Endothelial cell of umbilical vein (primary cell): ENCODE results near the gene PRCC. TPM values are rescaled to one million over a fixed set of nuclear protein-coding genes. Genes with fewer than 3 reads are reported as not detected.
A peak's percentile ranks its signal among the peaks of the same experiment; 100 is the strongest.

Experiments used
- BruUV-seq: library from RNA; stranded (reverse); fragments of 400-500 nt; replicated peaks from 2 replicates; lab custom pipeline; 2021; lab: Mats Ljungman, UMichigan
- CTCF ChIA-PET: fragments of 300-600, 350-600 bp; sonication (Branson Sonifier 250); formaldehyde crosslinking; loops from one replicate; lab custom pipeline; 2021; ENCODE audit warnings: antibody characterized with exemption, inconsistent platforms; lab: Charles Lee
- POLR2A ChIA-PET: fragments of 300-600, 350-600 bp; sonication (Branson Sonifier 250); formaldehyde crosslinking; loops from one replicate; lab custom pipeline; 2021; ENCODE audit warnings: antibody characterized with exemption, inconsistent platforms; lab: Charles Lee
- DNase-seq: peaks from one replicate; pipeline ENCODE4 v3.0.0-alpha.2; 2011; ENCODE audit warnings: low read depth, low spot score
- FAIRE-seq: peaks from 2 replicates; lab custom pipeline; 2011; peaks lifted over from hg19 to GRCh38; lab: Jason Lieb, UNC
- H2AFZ ChIP-seq: 2 replicates; pipeline ENCODE4 v1.6.0; 2012; ENCODE audit warnings: low read depth, low read length, control low read depth, inconsistent platforms
- H3K27ac ChIP-seq: 2 replicates; pipeline ENCODE4 v1.5.1; 2011; ENCODE audit warnings: low read depth, mild to moderate bottlenecking, control low read depth, low read length, moderate library complexity; ENCODE audit not compliant: insufficient read depth
- H3K27me3 ChIP-seq, 2 experiments: 2 replicates each; pipeline versions ENCODE4 v1.6.0 to v1.6.1; 2011; ENCODE audit warnings: low read length in 2 of 2, mixed read lengths in 1 of 2; ENCODE audit not compliant: control insufficient read depth in 2 of 2, insufficient read depth in 2 of 2
- H3K36me3 ChIP-seq, 2 experiments: 2 replicates in 1 of 2; 3 replicates in 1 of 2; pipeline ENCODE4 v1.5.1; 2011; ENCODE audit warnings: low read length in 2 of 2, mild to moderate bottlenecking in 1 of 2, moderate library complexity in 1 of 2; ENCODE audit not compliant: control insufficient read depth in 2 of 2, insufficient read depth in 2 of 2; ENCODE audit errors: extremely low read depth in 1 of 2
- H3K4me1 ChIP-seq: 3 replicates; pipeline ENCODE4 v1.5.1; 2011; ENCODE audit warnings: mild to moderate bottlenecking, low read length; ENCODE audit not compliant: control insufficient read depth, insufficient read depth; ENCODE audit errors: extremely low read depth
- H3K4me2 ChIP-seq: 2 replicates; pipeline ENCODE4 v1.6.1; 2011; ENCODE audit warnings: low read length, control low read depth, mixed read lengths; ENCODE audit not compliant: insufficient read depth
- H3K4me3 ChIP-seq, 3 experiments: fragments of 200-600 bp in 1 of 3; sonication (generic), shearing (Covaris generic) in 1 of 3; replicated peaks in 1 of 3; 2 replicates each; pipeline ENCODE4 v1.5.1; 2011 to 2016; ENCODE audit warnings: control low read depth in 3 of 3, low read length in 3 of 3, mild to moderate bottlenecking in 2 of 3, inconsistent platforms in 1 of 3, low read depth in 1 of 3, moderate library complexity in 1 of 3; ENCODE audit not compliant: insufficient read depth in 1 of 3
- H3K79me2 ChIP-seq: 2 replicates; pipeline ENCODE4 v1.6.0; 2012; ENCODE audit warnings: low read length, inconsistent platforms; ENCODE audit not compliant: control insufficient read depth, insufficient read depth
- H3K9ac ChIP-seq: replicated peaks from 2 replicates; pipeline ENCODE3; 2011; ENCODE audit warnings: low read length, control low read depth; ENCODE audit not compliant: insufficient read depth; ENCODE audit errors: extremely low read depth
- H3K9me1 ChIP-seq: replicated peaks from 3 replicates; pipeline ENCODE4 v1.6.0; 2011; ENCODE audit warnings: mild to moderate bottlenecking, low read length; ENCODE audit not compliant: control insufficient read depth, insufficient read depth; ENCODE audit errors: extremely low read depth
- H3K9me3 ChIP-seq: replicated peaks from 2 replicates; pipeline ENCODE4 v1.5.1; 2012; ENCODE audit warnings: low read length, inconsistent platforms; ENCODE audit not compliant: control insufficient read depth, insufficient read depth
- H4K20me1 ChIP-seq: replicated peaks from 2 replicates; pipeline ENCODE3; 2011; ENCODE audit warnings: mild to moderate bottlenecking, low read length; ENCODE audit not compliant: control insufficient read depth, insufficient read depth; ENCODE audit errors: extremely low read depth
- CTCF ChIP-seq, 2 donors: IDR thresholded peaks; 1 replicate in 1 of 2; 2 replicates in 1 of 2; pipeline ENCODE4 v1.5.1; 2011; ENCODE audit warnings: low read length in 2 of 2, mild to moderate bottlenecking in 2 of 2, moderate library complexity in 2 of 2, control low read depth in 1 of 2, inconsistent platforms in 1 of 2, low read depth in 1 of 2; ENCODE audit not compliant: insufficient read depth in 1 of 2; ENCODE audit errors: extremely low read depth in 1 of 2
- EZH2 ChIP-seq: IDR thresholded peaks from 2 replicates; pipeline ENCODE4 v1.6.1; 2012; ENCODE audit warnings: borderline replicate concordance, low read depth, mild to moderate bottlenecking, moderate library complexity, low read length, inconsistent platforms; ENCODE audit not compliant: severe bottlenecking
- FOS ChIP-seq: IDR thresholded peaks from 2 replicates; pipeline ENCODE4 v1.6.1; 2011; ENCODE audit warnings: mild to moderate bottlenecking, low read length, moderate library complexity, borderline replicate concordance; ENCODE audit not compliant: insufficient read depth
- GATA2 ChIP-seq: IDR thresholded peaks from 2 replicates; pipeline ENCODE4 v1.7.0; 2011; ENCODE audit warnings: low read depth, mild to moderate bottlenecking, moderate library complexity, mixed read lengths, low read length; ENCODE audit not compliant: insufficient read length, insufficient read depth
- JUN ChIP-seq: IDR thresholded peaks from 2 replicates; pipeline ENCODE4 v1.6.1; 2011; ENCODE audit warnings: borderline replicate concordance, low read depth; ENCODE audit not compliant: insufficient read length, insufficient read depth
- MAX ChIP-seq: IDR thresholded peaks from 2 replicates; pipeline ENCODE4 v1.6.1; 2011; ENCODE audit not compliant: insufficient read depth, insufficient read length
- MYC ChIP-seq: IDR thresholded peaks from one replicate; pipeline ENCODE4 v1.6.1; 2011; ENCODE audit warnings: mild to moderate bottlenecking, low read depth, low read length
- POLR2A ChIP-seq: IDR thresholded peaks from 2 replicates; pipeline ENCODE4 v1.6.1; 2012; ENCODE audit warnings: low read depth, mild to moderate bottlenecking, control low read depth, low read length
- POLR2AphosphoS5 ChIP-seq: IDR thresholded peaks from 2 replicates; pipeline ENCODE4 v1.6.1; 2012; ENCODE audit warnings: low read depth, mild to moderate bottlenecking, control low read depth, low read length, moderate library complexity; ENCODE audit not compliant: insufficient read depth
- dilution Hi-C: fragments of 300-500 bp; cut with MboI; formaldehyde crosslinking; loops from one replicate; pipeline ENCODE4 v1.15.0; 2019; ENCODE audit warnings: low sequenced_read_pairs; ENCODE audit not compliant: extremely low pct_ligation_motif_present
- intact Hi-C: fragments of 100-400 bp; cut with micrococcal nuclease; formaldehyde crosslinking; loops from one replicate; pipeline ENCODE4 v1.10.0; 2022
- polyA plus RNA-seq, 4 experiments: library from polyadenylated mRNA; depleted of rRNA in 3 of 4; stranded (reverse) in 3 of 4; unstranded in 1 of 4; fragments of >200 nt; gene quantifications; 2 replicates each; pipeline versions ENCODE4 v1.2.1 to v1.2.3, GENCODE V29; 2011 to 2012; ENCODE audit warnings: missing spikeins in 1 of 4
- total RNA-seq: library from RNA; stranded (reverse); gene quantifications from 2 replicates; pipeline ENCODE4 v1.2.3, GENCODE V29; 2021

The PRCC gene
- total and polyA plus RNA-seq, 2 donors (not counting 3 experiments of a cell fraction or from before 2014, with no cell fraction given), result 71.5 to 77.4 TPM

- Histone ChIP-seq H3K79me2 (peaks cover 53% of the 10 kb centered on the region), H3K4me3 (peak overlapping the region; percentile 65 to 91 (median 68)), H3K4me2 (peak overlapping the region; percentile 76), H3K27ac (peak overlapping the region; percentile 80), H3K27me3 (no peaks in the 10 kb centered on the region), H3K9me3 (no peaks in the 10 kb centered on the region), H3K9me1 (no peaks in the 10 kb centered on the region), H3K9ac (peak overlapping the region; percentile 93), H3K36me3 (peaks cover 6 to 7% of the 10 kb centered on the region in 2 experiments), H4K20me1 (peaks cover 7% of the 10 kb centered on the region), H2AFZ (no peak overlapping the region), H3K4me1 (peaks cover 18% of the 10 kb centered on the region)
- ChIA-PET CTCF (interaction anchor here (0.7 to 4.2 kb wide), 8 partner anchors 9 to 78 kb away, joined by 3 to 52 read pairs (median 12); partner anchors contain the start of genes HDGF, ISG20L2, METTL25B and MRPL24), POLR2A (interaction anchor here (1.4 to 3.2 kb wide), 3 partner anchors 17 to 40 kb away, joined by 7 to 27 read pairs (median 14); partner anchors contain the start of genes HDGF, ISG20L2, METTL25B and MRPL24)
- no TSS peak for BruUV-seq
- intact Hi-C loops, result loop anchor here (1.0 kb wide), 5 partner anchors 17 to 92 kb away; partner anchors contain the start of genes HDGF, ISG20L2, METTL25B and MRPL24
- dilution Hi-C loops, result no loop called here
- FAIRE-seq (peak; percentile 35), DNase-seq (peak; percentile 42)
- TF ChIP-seq EZH2, result no peak
- TF ChIP-seq POLR2A, result no peak
- TF ChIP-seq JUN, result no peak
- no peak for TF ChIP-seq MYC
These were observed 707 bp downstream of the PRCC start for GRCh38 chr1:156767879-156768604.

- intact Hi-C loops, result no loop called here
- ChIA-PET POLR2A (interaction anchor here (3.2 kb wide), 1 partner anchor 17 kb away, joined by 27 read pairs; the partner anchor contains the start of gene HDGF), CTCF (interaction anchor here (0.7 to 4.2 kb wide), 6 partner anchors 17 to 91 kb away, joined by 3 to 52 read pairs (median 16); partner anchors contain the start of genes HDGF, ISG20L2, METTL25B and MRPL24)
- Histone ChIP-seq H3K4me1 (peaks cover 18% of the 10 kb centered on the region), H3K4me3 (peak overlapping the region; percentile 65 to 91 (median 68)), H3K27me3 (no peaks in the 10 kb centered on the region), H3K9ac (peak overlapping the region; percentile 93), H3K36me3 (peaks cover 7 to 8% of the 10 kb centered on the region in 2 experiments), H3K4me2 (peak overlapping the region; percentile 76), H4K20me1 (peaks cover 7% of the 10 kb centered on the region), H3K27ac (no peak overlapping the region), H3K9me3 (no peaks in the 10 kb centered on the region), H3K9me1 (no peaks in the 10 kb centered on the region), H2AFZ (no peak overlapping the region), H3K79me2 (peaks cover 61% of the 10 kb centered on the region)
- dilution Hi-C loops, result no loop called here
- no TSS peak for BruUV-seq
- TF ChIP-seq MAX, result no peak
- no peak for TF ChIP-seq CTCF (IDR thresholded peaks at IDR 0.05; ENCODE audit: extremely low read depth in 1 of 2, insufficient read depth in 1 of 2, low read depth in 1 of 2, low read length in 2 of 2)
- no peak for TF ChIP-seq MYC
- no peak for TF ChIP-seq POLR2A
- TF ChIP-seq FOS, result no peak
- TF ChIP-seq EZH2, result no peak
- no peak for TF ChIP-seq JUN
- TF ChIP-seq GATA2, result no peak
- TF ChIP-seq POLR2AphosphoS5, result no peak
- DNase-seq (no peak), FAIRE-seq (no peak)
These were observed 1.4 kb downstream of the PRCC start for GRCh38 chr1:156768610-156769295.
